HCT116 (cell line): ENCODE results near the gene ZBTB47. TPM values are rescaled to one million over a fixed set of nuclear protein-coding genes. Genes with fewer than 3 reads are reported as not detected.

Experiments used
- ATAC-seq: fragments of 200-7000 bp; cut with Tn5 transposase; 2 replicates; pipeline ENCODE4 v1.9.1; 2020; ENCODE audit warnings: mild to moderate bottlenecking, moderate library complexity
- BruUV-seq: library from RNA; stranded (reverse); fragments of 400-500 nt; replicated peaks from 2 replicates; lab custom pipeline; 2021; lab: Mats Ljungman, UMichigan
- CTCF ChIA-PET: fragments of 300-600 bp; sonication (Branson Sonifier 250); formaldehyde crosslinking; loops from one replicate; lab custom pipeline; 2021; ENCODE audit warnings: antibody characterized with exemption; lab: Charles Lee
- POLR2A ChIA-PET: fragments of 300-600, 350-600 bp; sonication (Branson Sonifier 250); formaldehyde crosslinking; loops from one replicate; lab custom pipeline; 2021; ENCODE audit warnings: antibody characterized with exemption; lab: Charles Lee
- RAD21 ChIA-PET, 2 experiments: fragments of 300-600 bp; sonication (Branson Sonifier 250); formaldehyde crosslinking; loops; one replicate each; lab custom pipeline; 2023; ENCODE audit warnings: low total read pairs in 2 of 2; ENCODE audit not compliant: uncharacterized antibody in 2 of 2, unreplicated experiment in 2 of 2, low non-redundant PET in 1 of 2; lab: Charles Lee
- DNase-seq: peaks from one replicate; pipeline ENCODE4 v3.0.0-alpha.2; 2010; ENCODE audit warnings: low read depth, low spot score
- H2AFZ ChIP-seq: fragments of 200-600 bp; shearing (Covaris generic), sonication (generic); 2 replicates; pipeline ENCODE4 v1.6.1; 2017; ENCODE audit warnings: low read depth, mixed run types, mixed read lengths, antibody characterized with exemption, low read length; ENCODE audit not compliant: poor library complexity, severe bottlenecking
- H3K27ac ChIP-seq: 2 replicates; pipeline ENCODE4 v1.5.1; 2012; ENCODE audit warnings: low read depth, low read length
- H3K27me3 ChIP-seq: fragments of 200-600 bp; sonication (generic); 2 replicates; pipeline ENCODE4 v1.6.1; 2016; ENCODE audit warnings: mixed run types, low read length, mixed read lengths; ENCODE audit not compliant: insufficient read depth
- H3K36me3 ChIP-seq, 2 experiments: fragments of 200-500 bp in 1 of 2; fragments of 200-600 bp in 1 of 2; sonication (Bioruptor generic) in 1 of 2; sonication (generic) in 1 of 2; 2 replicates each; pipeline versions ENCODE4 v1.5.1 to v1.6.1; 2014 to 2016; ENCODE audit warnings: low read length in 2 of 2, inconsistent platforms in 1 of 2, mixed read lengths in 1 of 2, mixed run types in 1 of 2; ENCODE audit not compliant: insufficient read depth in 2 of 2, control insufficient read depth in 1 of 2
- H3K4me1 ChIP-seq, 2 experiments: fragments of 200-600 bp in 1 of 2; sonication (generic) in 1 of 2; 2 replicates each; pipeline versions ENCODE4 v1.5.1 to v1.6.1; 2012 to 2017; ENCODE audit warnings: low read length in 2 of 2, inconsistent platforms in 1 of 2, mild to moderate bottlenecking in 1 of 2, mixed read lengths in 1 of 2, mixed run types in 1 of 2, moderate library complexity in 1 of 2; ENCODE audit not compliant: insufficient read depth in 2 of 2, control insufficient read depth in 1 of 2
- H3K4me2 ChIP-seq: fragments of 200-600 bp; sonication (generic); 2 replicates; pipeline ENCODE4 v1.6.1; 2017; ENCODE audit warnings: mixed run types, low read length, mixed read lengths
- H3K4me3 ChIP-seq, 2 experiments: fragments of 200-600 bp in 1 of 2; sonication (generic) in 1 of 2; replicated peaks in 1 of 2; 2 replicates each; pipeline ENCODE4 v1.5.1; 2011 to 2016; ENCODE audit warnings: low read length in 2 of 2, control low read depth in 1 of 2, low read depth in 1 of 2, mild to moderate bottlenecking in 1 of 2, mixed read lengths in 1 of 2, mixed run types in 1 of 2
- H3K79me2 ChIP-seq: fragments of 200-600 bp; sonication (generic); 2 replicates; pipeline ENCODE4 v1.6.1; 2017; ENCODE audit warnings: mild to moderate bottlenecking, mixed run types, low read length, moderate library complexity, mixed read lengths; ENCODE audit not compliant: insufficient read depth
- H3K9ac ChIP-seq: fragments of 200-600 bp; sonication (generic); 2 replicates; pipeline ENCODE4 v1.6.1; 2016; ENCODE audit warnings: low read length, mixed read lengths
- H3K9me2 ChIP-seq: fragments of 200-600 bp; sonication (generic), shearing (Covaris generic); 2 replicates; pipeline ENCODE4 v1.6.1; 2017; ENCODE audit warnings: mixed run types, mild to moderate bottlenecking, moderate library complexity; ENCODE audit not compliant: insufficient read depth
- H3K9me3 ChIP-seq, 2 experiments: fragments of 200-500 bp in 1 of 2; fragments of 200-600 bp in 1 of 2; sonication (Bioruptor generic) in 1 of 2; sonication (generic) in 1 of 2; 2 replicates each; pipeline ENCODE4 v1.6.1; 2014 to 2017; ENCODE audit warnings: low read length in 2 of 2, mixed read lengths in 2 of 2, inconsistent platforms in 1 of 2, low read depth in 1 of 2, mild to moderate bottlenecking in 1 of 2, mixed run types in 1 of 2, moderate library complexity in 1 of 2; ENCODE audit not compliant: control insufficient read depth in 1 of 2, insufficient read depth in 1 of 2
- H4K20me1 ChIP-seq: fragments of 200-600 bp; sonication (generic), shearing (Covaris generic); 2 replicates; pipeline ENCODE4 v1.6.1; 2017; ENCODE audit warnings: mixed run types, mild to moderate bottlenecking, moderate library complexity; ENCODE audit not compliant: insufficient read depth
- CBX3 ChIP-seq: IDR thresholded peaks from 2 replicates; pipeline ENCODE4 v1.6.1; 2012; ENCODE audit warnings: low read depth
- CEBPB ChIP-seq: IDR thresholded peaks from 2 replicates; pipeline ENCODE4 v1.6.1; 2012; ENCODE audit warnings: low read depth
- CTCF ChIP-seq, 3 experiments: fragments of 200-600 bp in 1 of 3; sonication (generic) in 1 of 3; IDR thresholded peaks in 2 of 3; conservative IDR thresholded peaks in 1 of 3; 2 replicates each; pipeline ENCODE4 v1.5.1; 2012 to 2017; ENCODE audit warnings: low read depth in 2 of 3, low read length in 2 of 3, antibody characterized with exemption in 1 of 3, borderline replicate concordance in 1 of 3, control low read depth in 1 of 3, mild to moderate bottlenecking in 1 of 3, mixed read lengths in 1 of 3, mixed run types in 1 of 3, moderate library complexity in 1 of 3; ENCODE audit not compliant: insufficient read depth in 1 of 3
- EGR1 ChIP-seq: IDR thresholded peaks from 2 replicates; pipeline ENCODE4 v1.6.1; 2012; ENCODE audit warnings: low read depth
- ELF1 ChIP-seq: IDR thresholded peaks from 2 replicates; pipeline ENCODE4 v1.6.1; 2012; ENCODE audit warnings: low read depth, borderline replicate concordance
- FOSL1 ChIP-seq: IDR thresholded peaks from 2 replicates; pipeline ENCODE4 v1.6.1; 2012; ENCODE audit warnings: low read depth
- POLR2A ChIP-seq: IDR thresholded peaks from 2 replicates; pipeline ENCODE4 v1.7.0; 2011; ENCODE audit warnings: borderline replicate concordance; ENCODE audit not compliant: insufficient read depth, insufficient read length; ENCODE audit errors: extremely low read depth
- RAD21 ChIP-seq: IDR thresholded peaks from 2 replicates; pipeline ENCODE4 v1.6.1; 2012; ENCODE audit warnings: low read depth, mild to moderate bottlenecking
- SIN3A ChIP-seq: IDR thresholded peaks from 2 replicates; pipeline ENCODE4 v1.6.1; 2012; ENCODE audit warnings: low read depth
- SP1 ChIP-seq: IDR thresholded peaks from 2 replicates; pipeline ENCODE4 v1.6.1; 2012; ENCODE audit warnings: low read depth
- SRF ChIP-seq: IDR thresholded peaks from 2 replicates; pipeline ENCODE4 v1.6.1; 2012; ENCODE audit warnings: low read depth
- YY1 ChIP-seq: IDR thresholded peaks from 2 replicates; pipeline ENCODE4 v1.6.1; 2011; ENCODE audit warnings: low read length, low read depth, moderate library complexity, mild to moderate bottlenecking; ENCODE audit not compliant: insufficient replicate concordance; ENCODE audit errors: extremely low read depth
- ZNF274 ChIP-seq: fragments of 200-500 bp; sonication (Bioruptor generic); IDR thresholded peaks from 2 replicates; pipeline ENCODE4 v1.6.1; 2014; ENCODE audit warnings: mild to moderate bottlenecking, low read depth, low read length, inconsistent platforms
- intact Hi-C: fragments of 100-400 bp; cut with micrococcal nuclease; formaldehyde crosslinking; loops from 2 replicates; pipeline ENCODE4 v1.10.0; 2022
- total RNA-seq: library from RNA; stranded (reverse); gene quantifications from one replicate; pipeline ENCODE4 v1.2.1, GENCODE V29; 2021; ENCODE audit not compliant: unreplicated experiment

Gene ZBTB47
- total RNA-seq, 1 experiment from 2014 or later = 6.3 TPM

GRCh38 chr3:42613462-42613861 is 40.0 kb upstream of the ZBTB47 start:
- intact Hi-C loops = no loop called here
- no peaks in the 10 kb centered on the region for H3K9me3 ChIP-seq
- no peak overlapping the region for H3K4me2 ChIP-seq
- TF ChIP-seq ZNF274 = no peak
- TF ChIP-seq CTCF (IDR thresholded peaks at IDR 0.05 in 2 of 3, conservative IDR thresholded peaks at IDR 0.05 in 1 of 3; ENCODE audit: borderline replicate concordance in 1 of 3, insufficient read depth in 1 of 3, low read depth in 2 of 3, low read length in 2 of 3) = peak in 2 of 3 experiments; percentile 45 to 69; a peak in 4 of 6 replicates
- ChIA-PET CTCF (interaction anchor here (0.7 to 2.1 kb wide), 9 partner anchors 9 to 217 kb away, joined by 3 to 14 read pairs (median 5); partner anchors contain the start of genes NKTR and SS18L2), POLR2A (interaction anchor here (1.0 to 1.8 kb wide), 2 partner anchors 10 to 13 kb away, joined by 5 read pairs; partner anchors contain the start of gene NKTR), RAD21 (no interaction called here)
- H4K20me1 ChIP-seq = no peaks in the 10 kb centered on the region; the same call in 1 of the 2 replicates
- H3K27me3 ChIP-seq = no peaks in the 10 kb centered on the region
- DNase-seq (no peak), ATAC-seq (peak; percentile 79)
- H3K9me2 ChIP-seq = no peaks in the 10 kb centered on the region
- peaks cover 92% of the 10 kb centered on the region for H3K79me2 ChIP-seq
- H3K36me3 ChIP-seq = peaks cover 1% of the 10 kb centered on the region in 2 experiments; a peak in 1 of 4 replicates
- 0 out of 2 replicates have a peak overlapping the region, but pooled peaks have one; percentile 4 for H3K9ac ChIP-seq
- no peak overlapping the region for H2AFZ ChIP-seq
- H3K4me3 ChIP-seq = no peak overlapping the region
- no peak overlapping the region for H3K27ac ChIP-seq
- H3K4me1 ChIP-seq = no peaks in the 10 kb centered on the region; a peak in 1 of 4 replicates
- BruUV-seq = no TSS peak

- no TSS peak for BruUV-seq
- H3K9me3 ChIP-seq = no peaks in the 10 kb centered on the region
- peaks cover 0 to 6% of the 10 kb centered on the region in 2 experiments; a peak in 1 of 4 replicates for H3K4me1 ChIP-seq
- H3K79me2 ChIP-seq = no peaks in the 10 kb centered on the region
- no peaks in the 10 kb centered on the region for H3K27me3 ChIP-seq
- ChIA-PET RAD21 (no interaction called here), POLR2A (no interaction called here), CTCF (no interaction called here)
- peaks cover 35 to 47% of the 10 kb centered on the region in 2 experiments for H3K36me3 ChIP-seq
- TF ChIP-seq ELF1 (no peak), SRF (no peak), EGR1 (no peak), POLR2A (no peak), SP1 (no peak), RAD21 (no peak), YY1 (no peak), FOSL1 (no peak), CEBPB (no peak), SIN3A (no peak), CBX3 (no peak), CTCF (IDR thresholded peaks at IDR 0.05 in 2 of 3, conservative IDR thresholded peaks at IDR 0.05 in 1 of 3; ENCODE audit: borderline replicate concordance in 1 of 3, insufficient read depth in 1 of 3, low read depth in 2 of 3, low read length in 2 of 3) (no peak)
- no peak overlapping the region for H2AFZ ChIP-seq
- ATAC-seq (no peak), DNase-seq (no peak)
- H3K4me3 ChIP-seq = no peak overlapping the region
- no peaks in the 10 kb centered on the region for H4K20me1 ChIP-seq
- intact Hi-C loops = no loop called here
- no peak overlapping the region for H3K27ac ChIP-seq
- H3K4me2 ChIP-seq = no peak overlapping the region
- H3K9ac ChIP-seq = no peak overlapping the region
- H3K9me2 ChIP-seq = no peaks in the 10 kb centered on the region
Measured at GRCh38 chr3:42631620-42632019, 21.9 kb upstream of the ZBTB47 start.
